Stimulated activated CD4-positive, alpha-beta T cell treated with anti-CD3 and anti-CD28 coated beads, Interleukin-4, amount 100 ng/mL, for 24 hours (primary cell): Measurements from ENCODE around the gene UBE2Q2.
"Not testable (repeated sequence)": the region's sequence is repeated elsewhere in the genome, so short reads cannot be mapped to it uniquely, and the experiment has no call there.

ENCODE experiments used
- DNase-seq: peaks from one replicate; pipeline ENCODE4 v3.0.0-alpha.2; 2020

Gene UBE2Q2

GRCh38 chr15:75827691-75828090 is 15.6 kb upstream of the UBE2Q2 start:
- DNase-seq, result no peak

- DNase-seq, result no peak
Observed at GRCh38 chr15:75828429-75828828, 14.8 kb upstream of the UBE2Q2 start.

GRCh38 chr15:75830910-75831805 is 12.1 kb upstream of the UBE2Q2 start:
- DNase-seq, result no peak

- no peak for DNase-seq
Observed at GRCh38 chr15:75831806-75832102, 11.5 kb upstream of the UBE2Q2 start.

GRCh38 chr15:75832114-75832513 is 11.1 kb upstream of the UBE2Q2 start:
- no peak for DNase-seq

- no peak for DNase-seq
Observed at GRCh38 chr15:75834021-75834420, 9.2 kb upstream of the UBE2Q2 start.

GRCh38 chr15:75835990-75836958 is 7.0 kb upstream of the UBE2Q2 start:
- no peak for DNase-seq

- peak; percentile 39 for DNase-seq
Observed at GRCh38 chr15:75836959-75837334, 6.3 kb upstream of the UBE2Q2 start.

- no peak for DNase-seq
Observed at GRCh38 chr15:75840659-75841058, 2.6 kb upstream of the UBE2Q2 start.

GRCh38 chr15:75841626-75842025 is 1.6 kb upstream of the UBE2Q2 start:
- DNase-seq, result no peak

- peak; percentile 44 for DNase-seq
Observed at GRCh38 chr15:75843678-75844581, 683 bp downstream of the UBE2Q2 start.

- peak; percentile 8 for DNase-seq
Observed at GRCh38 chr15:75844629-75845335, 1.5 kb downstream of the UBE2Q2 start.

GRCh38 chr15:75849167-75849566 is 5.9 kb downstream of the UBE2Q2 start:
- DNase-seq, result no peak

- DNase-seq, result no peak
Observed at GRCh38 chr15:75850708-75851107, 7.5 kb downstream of the UBE2Q2 start.

- DNase-seq, result not testable (repeated sequence)
Observed at GRCh38 chr15:75851566-75851965, 8.3 kb downstream of the UBE2Q2 start.

GRCh38 chr15:75857886-75858285 is 14.6 kb downstream of the UBE2Q2 start:
- no peak for DNase-seq

GRCh38 chr15:75861750-75862402 is 18.6 kb downstream of the UBE2Q2 start:
- no peak for DNase-seq

GRCh38 chr15:75862796-75863195 is 19.5 kb downstream of the UBE2Q2 start:
- no peak for DNase-seq

GRCh38 chr15:75864213-75865059 is 21.2 kb downstream of the UBE2Q2 start:
- no peak for DNase-seq

GRCh38 chr15:75866045-75866444 is 22.8 kb downstream of the UBE2Q2 start:
- not testable (repeated sequence) for DNase-seq

GRCh38 chr15:75866916-75867315 is 23.7 kb downstream of the UBE2Q2 start:
- DNase-seq, result no peak
